ENCODE data around the gene KRTAP5-7. TPM values are rescaled to one million over a fixed set of nuclear protein-coding genes. Genes with fewer than 3 reads are reported as not detected.

KRTAP5-7 gene
- total RNA-seq, 1 experiment from 2014 or later: not detected

GRCh38 chr11:71525938-71526495 is 1.1 kb upstream of the KRTAP5-7 start:
- DNase-seq (ENCODE audit: low read depth, low spot score) (no peak), ATAC-seq (no peak)
- Histone ChIP-seq H3K9ac (ENCODE audit: low read length) (no peak overlapping the region), H3K9me2 (ENCODE audit: insufficient read depth) (no peaks in the 10 kb centered on the region), H3K79me2 (ENCODE audit: insufficient read depth, low read length) (no peaks in the 10 kb centered on the region), H4K20me1 (ENCODE audit: insufficient read depth) (no peaks in the 10 kb centered on the region), H3K27ac (ENCODE audit: low read depth, low read length) (no peak overlapping the region), H3K36me3 (ENCODE audit: control insufficient read depth in 1 of 2, insufficient read depth in 2 of 2, low read length in 2 of 2) (no peaks in the 10 kb centered on the region), H2AFZ (ENCODE audit: low read depth, low read length, poor library complexity, severe bottlenecking) (no peak overlapping the region), H3K9me3 (ENCODE audit: control insufficient read depth in 1 of 2, insufficient read depth in 1 of 2, low read depth in 1 of 2, low read length in 2 of 2) (no peaks in the 10 kb centered on the region), H3K4me2 (ENCODE audit: low read length) (no peak overlapping the region), H3K27me3 (ENCODE audit: insufficient read depth, low read length) (no peaks in the 10 kb centered on the region), H3K4me3 (replicated peaks in 1 of 2; ENCODE audit: low read depth in 1 of 2, low read length in 2 of 2) (no peak overlapping the region), H3K4me1 (ENCODE audit: control insufficient read depth in 1 of 2, insufficient read depth in 2 of 2, low read length in 2 of 2) (no peaks in the 10 kb centered on the region)
- CTCF ChIA-PET: no interaction called here
- RAD21 ChIA-PET (ENCODE audit: low non-redundant PET in 1 of 2, low total read pairs in 2 of 2, uncharacterized antibody in 2 of 2, unreplicated experiment in 2 of 2): no interaction called here
- intact Hi-C loops (cut with micrococcal nuclease): no loop called here
- no TSS peak for BruUV-seq (replicated peaks)
- POLR2A ChIA-PET: no interaction called here
- no peak for TF ChIP-seq ATF3 (IDR thresholded peaks at IDR 0.05)
- no peak for TF ChIP-seq SP1 (IDR thresholded peaks at IDR 0.05; ENCODE audit: low read depth)
- no peak for TF ChIP-seq CBX3 (IDR thresholded peaks at IDR 0.05; ENCODE audit: low read depth)
- no peak for TF ChIP-seq JUND (IDR thresholded peaks at IDR 0.05)
- TF ChIP-seq EGR1 (IDR thresholded peaks at IDR 0.05; ENCODE audit: low read depth): no peak
- TF ChIP-seq POLR2A (IDR thresholded peaks at IDR 0.05; ENCODE audit: borderline replicate concordance, extremely low read depth, insufficient read depth, insufficient read length): no peak
- no peak for TF ChIP-seq POLR2AphosphoS5 (IDR thresholded peaks at IDR 0.05; ENCODE audit: low read depth, low read length)
- no peak for TF ChIP-seq EZH2phosphoT487 (IDR thresholded peaks at IDR 0.05; ENCODE audit: borderline replicate concordance)
- TF ChIP-seq SRF (IDR thresholded peaks at IDR 0.05; ENCODE audit: low read depth): no peak
- TF ChIP-seq ZNF274 (IDR thresholded peaks at IDR 0.05; ENCODE audit: low read depth, low read length): no peak
- TF ChIP-seq EZH2 (IDR thresholded peaks at IDR 0.05): no peak
- no peak for TF ChIP-seq RAD21 (IDR thresholded peaks at IDR 0.05; ENCODE audit: low read depth)
- TF ChIP-seq ZFX (IDR thresholded peaks at IDR 0.05): no peak

GRCh38 chr11:71527576-71528210 is 626 bp downstream of the KRTAP5-7 start:
- H3K79me2 ChIP-seq (ENCODE audit: insufficient read depth, low read length): no peaks in the 10 kb centered on the region
- H3K4me3 ChIP-seq (replicated peaks in 1 of 2; ENCODE audit: low read depth in 1 of 2, low read length in 2 of 2): no peak overlapping the region
- no TSS peak for BruUV-seq (replicated peaks)
- CTCF ChIA-PET: no interaction called here
- no peak for ATAC-seq
- H3K9ac ChIP-seq (ENCODE audit: low read length): no peak overlapping the region
- H4K20me1 ChIP-seq (ENCODE audit: insufficient read depth): no peaks in the 10 kb centered on the region
- H3K9me2 ChIP-seq (ENCODE audit: insufficient read depth): no peaks in the 10 kb centered on the region
- H3K4me2 ChIP-seq (ENCODE audit: low read length): no peak overlapping the region
- H3K9me3 ChIP-seq (ENCODE audit: control insufficient read depth in 1 of 2, insufficient read depth in 1 of 2, low read depth in 1 of 2, low read length in 2 of 2): no peaks in the 10 kb centered on the region
- intact Hi-C loops (cut with micrococcal nuclease): no loop called here
- no peak for TF ChIP-seq SRF (IDR thresholded peaks at IDR 0.05; ENCODE audit: low read depth)
- TF ChIP-seq FOSL1 (IDR thresholded peaks at IDR 0.05; ENCODE audit: low read depth): no peak
- no peak for TF ChIP-seq ZBTB33 (IDR thresholded peaks at IDR 0.05; ENCODE audit: extremely low read depth, insufficient replicate concordance, low read length)
- no peak for TF ChIP-seq CBX3 (IDR thresholded peaks at IDR 0.05; ENCODE audit: low read depth)
- TF ChIP-seq CTCF (IDR thresholded peaks at IDR 0.05 in 2 of 3, conservative IDR thresholded peaks at IDR 0.05 in 1 of 3; ENCODE audit: borderline replicate concordance in 1 of 3, insufficient read depth in 1 of 3, low read depth in 2 of 3, low read length in 2 of 3): no peak
- TF ChIP-seq ZFX (IDR thresholded peaks at IDR 0.05): no peak
- H3K4me1 ChIP-seq (ENCODE audit: control insufficient read depth in 1 of 2, insufficient read depth in 2 of 2, low read length in 2 of 2): no peaks in the 10 kb centered on the region
- DNase-seq (ENCODE audit: low read depth, low spot score): no peak
- POLR2A ChIA-PET: no interaction called here
- no peaks in the 10 kb centered on the region for H3K27me3 ChIP-seq (ENCODE audit: insufficient read depth, low read length)
- RAD21 ChIA-PET (ENCODE audit: low non-redundant PET in 1 of 2, low total read pairs in 2 of 2, uncharacterized antibody in 2 of 2, unreplicated experiment in 2 of 2): no interaction called here
- H2AFZ ChIP-seq (ENCODE audit: low read depth, low read length, poor library complexity, severe bottlenecking): no peak overlapping the region
- H3K36me3 ChIP-seq (ENCODE audit: control insufficient read depth in 1 of 2, insufficient read depth in 2 of 2, low read length in 2 of 2): no peaks in the 10 kb centered on the region
- no peak overlapping the region for H3K27ac ChIP-seq (ENCODE audit: low read depth, low read length)
